ENCODE results near the gene SMAD5. TPM values are rescaled to one million over a fixed set of nuclear protein-coding genes. Genes with fewer than 3 reads are reported as not detected.

SMAD5 gene
- total RNA-seq, 6 donors from 2014 or later, result 14.6 to 54.3 (median 45.1) TPM

DNA sequence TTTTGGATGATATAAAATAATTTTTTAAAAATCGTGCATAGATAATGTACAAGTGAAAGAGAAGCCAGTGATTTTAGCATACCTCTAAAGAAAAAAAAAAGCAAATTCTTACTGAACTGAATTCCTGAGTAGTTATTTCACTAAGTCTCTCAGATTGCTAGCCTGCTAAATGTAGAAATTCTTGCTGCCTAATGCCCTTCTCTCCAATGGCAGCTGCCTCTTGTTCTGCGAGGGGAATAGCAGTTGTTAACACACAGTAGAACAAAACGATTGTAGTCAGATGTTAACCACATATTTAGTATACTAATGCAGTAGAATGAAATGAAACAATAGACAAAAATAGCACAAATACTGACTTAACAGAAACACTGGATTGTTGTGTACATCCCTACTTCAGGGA lies 26.8 kb downstream of the SMAD5 start:
- peaks cover 4 to 56% (median 15%) of the 10 kb centered on the region in 4 donors for H3K36me3 ChIP-seq
- ATAC-seq (ENCODE audit: low FRiP score in 2 of 2), result no peak
- WGBS, 2 donors, result 51 to 70% methylated on average over 3 of the region's 3 CpGs
- no peak for DNase-seq
- H3K9me3 ChIP-seq, result no peaks in the 10 kb centered on the region
- no peaks in the 10 kb centered on the region for H3K27me3 ChIP-seq
- TF ChIP-seq, protein P1, sequence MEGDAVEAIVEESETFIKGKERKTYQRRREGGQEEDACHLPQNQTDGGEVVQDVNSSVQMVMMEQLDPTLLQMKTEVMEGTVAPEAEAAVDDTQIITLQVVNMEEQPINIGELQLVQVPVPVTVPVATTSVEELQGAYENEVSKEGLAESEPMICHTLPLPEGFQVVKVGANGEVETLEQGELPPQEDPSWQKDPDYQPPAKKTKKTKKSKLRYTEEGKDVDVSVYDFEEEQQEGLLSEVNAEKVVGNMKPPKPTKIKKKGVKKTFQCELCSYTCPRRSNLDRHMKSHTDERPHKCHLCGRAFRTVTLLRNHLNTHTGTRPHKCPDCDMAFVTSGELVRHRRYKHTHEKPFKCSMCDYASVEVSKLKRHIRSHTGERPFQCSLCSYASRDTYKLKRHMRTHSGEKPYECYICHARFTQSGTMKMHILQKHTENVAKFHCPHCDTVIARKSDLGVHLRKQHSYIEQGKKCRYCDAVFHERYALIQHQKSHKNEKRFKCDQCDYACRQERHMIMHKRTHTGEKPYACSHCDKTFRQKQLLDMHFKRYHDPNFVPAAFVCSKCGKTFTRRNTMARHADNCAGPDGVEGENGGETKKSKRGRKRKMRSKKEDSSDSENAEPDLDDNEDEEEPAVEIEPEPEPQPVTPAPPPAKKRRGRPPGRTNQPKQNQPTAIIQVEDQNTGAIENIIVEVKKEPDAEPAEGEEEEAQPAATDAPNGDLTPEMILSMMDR (IDR thresholded peaks at IDR 0.05), result no peak
- TF ChIP-seq POLR2A (IDR thresholded peaks at IDR 0.05) (no peak), EP300 (IDR thresholded peaks at IDR 0.05) (no peak), POLR2AphosphoS5 (IDR thresholded peaks at IDR 0.05) (no peak)
- H3K4me1 ChIP-seq, result peaks cover 0 to 11% (median 5%) of the 10 kb centered on the region in 4 donors
- H3K4me3 ChIP-seq, result no peak overlapping the region
- H3K27ac ChIP-seq, result no peak overlapping the region

DNA sequence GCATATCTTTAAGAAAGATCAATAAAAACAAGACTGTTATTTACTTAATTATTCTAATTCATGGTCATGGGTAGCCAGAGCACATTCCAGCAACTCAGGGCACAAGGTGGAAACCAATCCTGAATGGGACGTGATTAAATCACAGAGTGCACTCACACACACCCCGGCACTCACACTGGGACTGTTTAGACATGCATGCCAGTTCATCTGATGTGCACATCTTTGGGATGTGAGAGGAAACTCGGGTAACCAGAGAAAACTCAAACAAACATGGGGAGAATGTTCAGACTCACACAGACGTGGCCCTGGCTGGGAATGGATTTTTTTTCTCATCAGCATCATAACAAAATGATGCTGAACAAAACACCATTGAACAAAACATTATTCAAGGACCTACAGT lies 29.4 kb downstream of the SMAD5 start:
- ATAC-seq (ENCODE audit: low FRiP score in 2 of 2) (no peak), DNase-seq (no peak)
- 58 to 74% methylated on average over 4 of the region's 4 CpGs for WGBS, 2 donors
- no peak overlapping the region for H3K27ac ChIP-seq
- no peak for TF ChIP-seq POLR2AphosphoS5 (IDR thresholded peaks at IDR 0.05)
- no peak for TF ChIP-seq POLR2A (IDR thresholded peaks at IDR 0.05)
- no peak for TF ChIP-seq EP300 (IDR thresholded peaks at IDR 0.05)
- TF ChIP-seq, protein P1 (IDR thresholded peaks at IDR 0.05), result no peak
- H3K9me3 ChIP-seq, result no peaks in the 10 kb centered on the region
- peaks cover 0 to 38% (median 10%) of the 10 kb centered on the region in 4 donors for H3K36me3 ChIP-seq
- no peaks in the 10 kb centered on the region for H3K27me3 ChIP-seq
- no peak overlapping the region for H3K4me3 ChIP-seq
- peaks cover 0 to 11% (median 4%) of the 10 kb centered on the region in 4 donors for H3K4me1 ChIP-seq

DNA sequence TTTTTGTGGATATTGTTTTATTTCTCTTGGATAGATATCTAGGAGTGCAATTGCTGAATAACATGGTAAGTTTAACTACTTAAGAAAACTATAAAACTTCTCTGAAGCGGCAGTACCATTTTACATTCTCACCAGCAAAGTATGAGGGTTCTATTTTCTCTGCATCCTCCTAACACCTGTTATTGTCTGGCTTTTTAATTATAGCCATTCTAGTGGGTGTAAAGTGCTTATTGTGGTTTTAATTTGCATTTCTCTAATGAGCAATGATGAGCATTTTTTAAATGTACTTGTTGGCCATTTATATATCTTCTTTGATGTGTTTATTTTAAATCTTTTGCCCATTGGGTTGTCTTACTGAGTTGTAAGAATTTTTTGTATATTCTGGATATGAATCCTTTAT lies 31.6 kb downstream of the SMAD5 start:
- Histone ChIP-seq H3K36me3 (peaks cover 0 to 48% (median 11%) of the 10 kb centered on the region in 4 donors), H3K4me1 (peaks cover 0 to 4% (median under 1%) of the 10 kb centered on the region in 4 donors), H3K9me3 (no peaks in the 10 kb centered on the region), H3K27ac (no peak overlapping the region), H3K4me3 (no peak overlapping the region), H3K27me3 (no peaks in the 10 kb centered on the region)
- DNase-seq (no peak), ATAC-seq (ENCODE audit: low FRiP score in 2 of 2) (no peak)
- TF ChIP-seq, protein P1 (IDR thresholded peaks at IDR 0.05), result no peak
- TF ChIP-seq POLR2AphosphoS5 (IDR thresholded peaks at IDR 0.05) (no peak), POLR2A (IDR thresholded peaks at IDR 0.05) (no peak), EP300 (IDR thresholded peaks at IDR 0.05) (no peak)
- 91 to 100% methylated on average over 1 of the region's 1 CpG for WGBS, 2 donors

DNA sequence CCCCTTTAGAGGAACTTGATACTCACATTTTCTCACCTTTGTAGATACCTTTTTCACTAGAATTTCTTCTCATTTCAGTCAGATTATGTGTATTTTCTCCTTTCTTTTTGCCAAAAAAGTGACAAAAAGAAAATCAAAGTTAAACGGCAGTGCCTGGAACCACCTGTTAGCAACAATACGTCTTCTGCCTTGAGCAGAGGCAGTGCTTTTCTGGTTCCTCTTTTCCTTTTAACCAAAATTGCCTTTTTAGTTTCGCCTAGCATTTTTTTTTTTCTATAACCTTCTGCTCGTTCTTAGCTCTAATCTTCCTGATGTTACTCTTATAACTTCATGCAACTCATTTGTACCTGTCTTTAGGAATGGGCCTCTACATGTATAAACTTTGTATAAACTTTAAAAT lies 34.3 kb downstream of the SMAD5 start:
- no peaks in the 10 kb centered on the region for H3K27me3 ChIP-seq
- no peak overlapping the region for H3K27ac ChIP-seq
- ATAC-seq (ENCODE audit: low FRiP score in 2 of 2) (no peak), DNase-seq (no peak)
- 72 to 78% methylated on average over 4 of the region's 4 CpGs for WGBS, 2 donors
- H3K4me3 ChIP-seq, result no peak overlapping the region
- H3K9me3 ChIP-seq, result no peaks in the 10 kb centered on the region
- TF ChIP-seq EP300 (IDR thresholded peaks at IDR 0.05) (no peak), POLR2AphosphoS5 (IDR thresholded peaks at IDR 0.05) (no peak), POLR2A (IDR thresholded peaks at IDR 0.05) (no peak)
- TF ChIP-seq, protein P1 (IDR thresholded peaks at IDR 0.05), result no peak
- H3K4me1 ChIP-seq, result no peaks in the 10 kb centered on the region
- peaks cover 0 to 49% (median 10%) of the 10 kb centered on the region in 4 donors for H3K36me3 ChIP-seq

DNA sequence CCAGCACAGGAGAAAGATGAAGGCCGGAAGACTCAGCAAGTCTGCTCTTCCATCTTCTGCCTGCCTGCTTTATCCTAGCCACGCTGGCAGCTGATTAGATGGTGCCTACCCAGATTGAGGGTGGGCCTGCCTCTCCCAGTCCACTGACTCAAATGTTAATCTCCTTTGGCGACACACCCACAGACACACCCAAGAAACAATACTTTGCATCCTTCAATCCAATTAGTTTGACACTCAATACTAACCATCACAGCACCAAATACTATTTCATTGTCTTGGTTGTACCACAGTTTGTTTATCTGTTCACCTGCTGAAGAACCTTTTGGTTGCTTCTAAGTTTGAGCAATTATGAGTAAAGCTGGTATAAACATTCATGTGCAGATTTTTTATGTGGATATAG lies 36.6 kb downstream of the SMAD5 start:
- Histone ChIP-seq H3K4me1 (no peaks in the 10 kb centered on the region), H3K9me3 (no peaks in the 10 kb centered on the region), H3K4me3 (no peak overlapping the region), H3K27ac (no peak overlapping the region), H3K27me3 (no peaks in the 10 kb centered on the region), H3K36me3 (peaks cover 6 to 51% (median 12%) of the 10 kb centered on the region in 4 donors)
- TF ChIP-seq POLR2A (IDR thresholded peaks at IDR 0.05) (no peak), POLR2AphosphoS5 (IDR thresholded peaks at IDR 0.05) (no peak), EP300 (IDR thresholded peaks at IDR 0.05) (no peak)
- TF ChIP-seq, protein P1 (IDR thresholded peaks at IDR 0.05), result no peak
- ATAC-seq (ENCODE audit: low FRiP score in 2 of 2), result no peak
- WGBS, 2 donors, result 97% methylated on average over 3 of the region's 3 CpGs
- no peak for DNase-seq
